Stimulated activated CD4-positive, alpha-beta T cell treated with anti-CD3 and anti-CD28 coated beads, Interleukin-15, amount 100 ng/mL, for 48 hours (primary cell): Measurements from ENCODE around the gene LRRC15.

ENCODE experiments used
- DNase-seq, 2 donors: peaks; one replicate each; pipeline ENCODE4 v3.0.0-alpha.2; 2020; ENCODE audit warnings: low read depth in 2 of 2

LRRC15 gene

DNA sequence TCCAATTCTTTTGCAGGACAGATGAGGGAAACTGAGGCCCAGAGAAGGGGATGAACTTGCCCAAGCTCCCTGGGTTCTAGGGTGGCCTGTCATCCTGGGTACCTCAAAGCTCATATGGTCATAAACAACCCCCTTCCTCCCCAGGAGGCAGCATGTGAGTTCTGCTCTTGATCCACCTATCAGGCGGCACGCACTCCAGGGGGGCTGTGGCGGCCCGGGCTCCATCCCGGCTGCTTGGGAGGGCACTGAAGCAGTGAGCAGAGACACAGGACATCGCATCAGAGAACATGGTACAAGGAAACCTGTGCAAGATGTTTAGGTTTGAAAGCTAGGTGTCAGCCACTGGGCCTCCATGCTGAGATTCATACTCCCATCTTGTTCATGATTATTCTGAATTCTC is 52.6 kb downstream of the LRRC15 start:
- no peak for DNase-seq

DNA sequence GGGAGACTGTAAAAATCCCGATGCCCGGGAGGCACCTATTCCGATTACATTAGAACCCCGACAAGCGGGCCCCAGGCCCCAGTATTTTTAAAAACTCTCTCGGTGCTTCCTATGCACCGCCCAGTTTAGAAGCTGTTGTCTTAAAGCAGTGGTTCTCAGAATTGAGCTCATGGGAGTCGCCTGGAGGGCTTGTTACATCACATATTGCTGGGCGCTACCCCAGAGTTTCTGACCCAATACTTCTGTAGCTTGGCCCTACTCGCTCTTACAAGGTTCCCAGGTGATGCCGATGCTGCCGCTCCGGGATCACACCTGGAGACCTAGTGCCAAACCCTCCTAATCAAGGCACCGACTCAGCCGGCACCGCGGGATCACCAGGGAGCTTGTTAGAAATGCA is 53.6 kb downstream of the LRRC15 start:
- DNase-seq, result no peak

DNA sequence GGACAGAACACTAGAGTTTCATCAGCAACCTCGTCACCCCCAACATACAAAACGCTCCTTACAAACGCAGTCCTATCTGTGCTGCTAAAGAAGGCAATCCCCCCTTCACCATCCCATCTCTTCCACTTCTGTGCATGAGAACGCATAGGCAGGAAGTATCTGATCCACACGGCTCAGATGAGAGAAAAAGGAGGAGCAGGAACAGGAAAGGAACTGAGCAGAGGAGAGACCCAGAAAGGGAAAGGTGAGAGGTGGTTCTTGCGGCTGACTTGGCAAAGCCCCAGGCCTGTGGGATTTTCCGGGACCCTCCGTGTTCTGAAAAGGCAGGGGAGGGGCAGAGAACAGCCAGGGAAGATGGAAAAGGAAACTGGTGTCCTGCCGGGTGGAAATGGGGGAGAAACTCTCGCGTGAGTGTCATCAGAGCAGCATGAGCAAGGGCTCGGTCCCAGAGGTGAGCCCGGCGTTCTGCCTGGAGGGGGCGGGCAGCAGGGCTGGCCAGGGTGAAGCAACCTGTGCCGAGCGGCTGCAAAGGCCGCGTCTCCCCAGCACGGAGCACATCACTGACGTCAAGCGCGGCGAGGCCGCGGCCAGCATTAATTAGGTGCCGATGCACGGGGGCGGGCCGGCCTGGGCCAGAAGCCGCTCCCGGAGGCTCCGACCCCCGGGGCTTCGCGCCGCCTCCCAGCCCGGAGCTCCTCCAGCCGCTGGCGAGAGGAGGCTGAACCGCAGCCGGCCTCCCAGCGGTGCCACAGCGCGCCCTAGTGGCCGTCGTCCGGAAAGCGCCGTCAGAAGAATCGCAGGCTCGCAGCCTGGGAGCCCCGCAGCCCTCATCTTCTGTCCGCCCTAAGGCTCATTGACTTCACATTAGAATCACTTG is 54.2 kb downstream of the LRRC15 start:
- peak; percentile 42 to 75 for DNase-seq

DNA sequence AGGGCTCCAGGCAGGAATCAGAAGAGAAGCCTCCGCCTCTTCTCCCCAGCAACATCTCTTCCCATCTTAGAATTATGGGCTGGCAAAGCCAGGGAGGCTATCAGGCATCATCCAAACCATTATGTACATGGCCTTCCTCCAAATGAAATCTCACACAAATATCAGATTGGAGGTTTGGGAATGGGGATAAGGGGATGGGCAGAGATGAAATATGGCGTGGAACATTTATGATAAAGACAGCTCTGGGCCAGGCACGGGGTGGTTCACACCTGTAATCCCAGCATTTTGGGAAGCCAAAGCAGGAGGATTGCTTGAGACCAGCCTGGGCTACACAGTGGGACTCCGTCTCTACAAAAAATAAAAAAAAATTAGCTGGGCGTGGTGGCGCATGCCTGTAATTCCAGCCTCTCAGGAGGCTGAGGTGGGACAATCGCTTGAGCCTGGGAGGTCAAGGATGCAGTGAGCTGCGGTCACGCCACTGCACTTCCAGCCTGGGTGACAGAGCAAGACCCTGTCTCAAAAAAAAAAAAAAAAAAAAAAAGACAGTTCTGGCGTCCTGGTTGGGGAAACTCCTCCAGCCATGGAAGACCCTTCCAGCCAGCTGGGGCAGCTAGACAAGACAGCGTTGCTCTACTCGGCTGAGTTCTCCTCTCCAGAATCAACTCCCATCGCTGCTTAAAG is 55.0 kb downstream of the LRRC15 start:
- no peak for DNase-seq

DNA sequence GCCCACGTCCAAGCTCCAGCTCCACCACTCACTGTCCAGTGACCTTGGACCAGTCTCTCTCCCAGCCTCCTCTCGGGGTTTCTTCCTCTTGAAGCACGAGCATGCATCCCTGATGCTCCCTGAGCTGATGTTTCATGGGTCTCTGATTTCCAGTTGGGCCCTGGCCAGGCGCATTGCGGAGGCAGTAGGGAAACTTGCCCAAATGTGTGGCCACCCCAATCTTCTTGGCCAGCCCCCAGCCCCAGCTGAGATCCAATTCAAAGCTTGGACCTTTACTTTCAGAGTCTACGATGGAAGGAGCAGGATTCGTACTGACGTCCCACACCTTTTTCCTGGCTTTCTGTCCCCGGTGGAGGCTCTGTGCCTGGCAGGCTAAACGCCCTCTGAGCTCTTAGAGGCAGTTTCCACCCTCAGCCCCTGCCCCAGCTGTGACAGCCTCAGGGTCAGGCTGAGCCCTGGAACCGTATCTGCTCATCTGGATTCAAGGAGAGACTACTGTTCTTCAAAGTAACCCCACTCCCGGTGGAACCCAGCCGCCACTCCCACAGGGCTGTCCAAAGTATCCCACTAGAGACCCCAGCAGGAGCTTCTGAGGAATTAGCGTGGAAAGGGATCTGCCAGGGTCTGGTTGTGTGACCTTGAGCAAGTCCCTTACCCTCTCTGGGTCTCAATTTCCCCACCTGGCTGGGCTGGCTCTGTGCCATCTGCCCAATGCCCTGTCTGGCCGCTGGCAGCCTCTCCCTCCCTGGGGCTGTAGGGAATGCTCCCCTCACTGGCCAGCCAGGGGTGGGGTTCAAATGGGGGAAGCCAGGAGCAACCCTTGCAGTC is 55.8 kb downstream of the LRRC15 start:
- DNase-seq, result no peak

DNA sequence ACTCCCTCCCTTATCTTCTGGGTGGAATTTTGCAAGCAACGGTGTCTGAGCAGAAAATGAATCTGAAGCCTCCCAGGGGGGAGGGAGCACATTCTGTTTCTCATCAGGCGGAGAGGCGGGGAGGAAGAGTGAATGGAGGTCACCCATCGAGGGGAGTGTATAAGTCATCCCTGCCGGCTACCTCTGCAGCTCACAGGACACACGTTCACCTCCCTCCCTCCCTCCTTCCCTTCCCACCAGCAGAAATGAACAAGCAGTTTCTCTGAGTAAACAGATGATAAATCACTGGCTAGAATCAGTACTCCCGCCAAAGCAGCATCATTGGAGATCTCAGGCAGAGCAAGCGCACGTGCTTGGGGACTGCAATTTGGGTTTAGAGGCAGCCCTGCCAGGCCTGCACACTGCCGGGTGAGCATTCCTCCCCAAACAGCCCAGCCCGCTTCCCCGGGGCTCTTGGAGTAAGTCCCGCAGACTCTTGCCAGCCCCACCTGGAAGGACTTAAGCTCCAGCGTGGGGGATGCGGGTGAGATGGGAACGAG is 56.7 kb downstream of the LRRC15 start:
- no peak for DNase-seq

DNA sequence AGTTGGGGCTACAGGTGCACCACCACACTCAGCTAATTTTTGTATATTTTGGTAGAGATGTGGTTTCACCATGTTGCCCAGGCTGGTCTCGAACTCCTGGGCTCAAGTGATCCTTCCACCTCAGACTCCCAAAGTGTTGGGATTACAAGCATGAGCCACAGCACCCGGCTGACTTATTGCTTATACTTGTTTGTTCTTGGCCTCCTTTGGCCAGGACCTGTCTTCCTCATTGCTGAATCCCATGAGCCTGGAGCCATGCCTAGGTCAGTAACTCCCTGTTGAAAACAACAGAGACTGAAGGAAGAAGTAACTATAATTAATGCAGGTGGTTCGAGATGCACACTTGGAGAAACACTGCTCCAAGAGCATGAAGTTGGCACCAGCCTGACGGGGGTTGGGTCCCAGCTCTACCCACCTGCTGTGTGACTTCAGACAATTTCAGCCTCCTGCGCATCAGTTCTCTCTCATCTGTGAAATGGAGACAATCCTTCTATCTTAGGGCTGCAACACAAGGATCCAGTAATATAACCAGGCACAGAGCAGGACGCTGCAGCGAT is 57.3 kb downstream of the LRRC15 start:
- DNase-seq, result no peak

DNA sequence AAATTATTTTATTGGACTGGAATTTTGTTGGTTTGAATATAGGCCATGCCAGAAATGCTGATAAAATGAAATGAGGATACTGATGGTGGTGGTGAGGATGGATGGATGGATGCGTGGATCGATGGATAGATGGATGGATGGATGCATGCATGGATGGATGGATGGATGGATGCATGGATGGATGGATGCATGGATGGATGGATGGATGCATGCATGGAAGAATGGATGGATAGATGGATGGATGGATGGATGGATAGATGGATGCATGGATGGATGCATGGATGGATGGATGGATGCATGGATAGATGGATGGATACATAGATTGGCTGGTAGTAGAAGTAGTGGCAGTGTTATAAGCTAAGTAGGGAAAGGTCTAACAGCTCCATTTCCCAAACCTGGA is 58.5 kb downstream of the LRRC15 start:
- DNase-seq, result no peak

DNA sequence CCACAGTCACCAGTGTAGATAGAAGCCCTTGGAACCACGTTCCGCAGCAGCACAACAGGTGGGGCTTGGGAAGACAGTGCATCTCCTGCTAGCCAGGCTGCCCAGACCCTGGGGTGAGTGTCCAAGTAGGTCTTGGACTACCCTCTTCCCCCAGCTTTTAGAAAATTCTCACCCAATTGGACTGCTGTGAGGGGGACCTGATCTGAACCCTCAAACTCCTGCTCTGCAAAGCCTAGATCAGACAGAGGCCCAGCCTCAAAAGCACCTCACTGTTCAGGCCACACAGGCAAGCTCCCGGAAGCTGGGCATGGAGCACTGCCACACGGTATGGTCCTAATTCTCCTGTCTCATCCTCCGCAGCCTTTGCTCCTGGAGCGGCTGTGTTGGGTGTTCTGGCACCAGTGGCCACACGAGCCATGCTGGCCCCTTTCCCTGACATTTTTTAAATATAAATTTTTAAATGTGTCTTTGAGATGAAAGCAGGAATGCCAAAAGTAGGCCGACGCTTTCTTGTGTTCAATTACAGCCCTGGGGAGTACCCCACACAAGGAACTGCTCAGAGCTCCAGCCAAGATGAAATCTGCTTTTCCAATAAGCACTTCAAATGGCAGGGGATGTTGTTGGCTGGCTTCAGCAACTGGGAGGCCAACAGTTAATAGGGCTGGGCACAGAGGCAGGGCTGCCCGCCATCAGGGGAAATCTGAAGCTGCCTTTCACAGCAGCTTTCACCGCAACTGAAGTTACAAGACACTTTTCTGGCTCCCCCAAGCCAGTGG is 59.3 kb downstream of the LRRC15 start:
- no peak for DNase-seq

DNA sequence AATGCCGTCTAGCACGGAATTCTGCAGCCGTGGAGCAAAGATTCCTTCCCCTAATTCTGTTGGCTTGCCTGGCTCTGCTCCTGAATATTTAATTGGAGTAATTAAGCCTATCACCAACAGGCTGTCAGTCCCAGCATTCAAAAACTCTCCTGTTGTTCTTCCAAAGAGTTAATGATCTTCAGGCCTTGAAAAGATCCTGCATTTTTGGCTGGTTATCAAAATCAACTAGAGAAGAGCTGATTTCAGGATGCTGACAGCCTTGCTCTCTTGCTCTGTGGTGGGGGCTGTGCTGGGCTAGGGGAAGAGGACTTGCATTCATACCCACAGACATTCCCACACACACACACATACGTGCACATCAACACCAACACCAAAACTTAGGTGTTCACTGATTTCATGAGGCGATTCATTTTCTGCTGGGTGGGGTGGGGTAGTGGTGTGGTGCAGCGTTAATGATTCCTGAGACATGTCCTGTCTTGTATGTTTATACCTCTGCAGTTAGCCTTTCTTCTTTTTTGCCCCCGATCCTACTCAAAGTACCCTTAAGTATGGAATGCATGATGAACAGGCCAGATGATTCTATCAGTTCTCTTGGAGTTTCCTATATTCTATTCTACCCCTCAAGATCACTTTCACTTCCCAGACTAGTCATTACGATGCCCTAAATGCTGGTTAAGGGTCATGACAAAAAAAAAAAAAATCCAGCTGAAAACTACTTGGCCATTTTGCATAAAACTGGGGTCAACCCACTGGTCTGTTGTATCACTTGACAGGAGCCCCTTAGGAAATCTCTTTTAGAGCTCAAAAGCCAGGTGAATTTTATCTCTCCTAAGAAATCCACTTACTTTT is 60.7 kb downstream of the LRRC15 start:
- DNase-seq, result no peak

DNA sequence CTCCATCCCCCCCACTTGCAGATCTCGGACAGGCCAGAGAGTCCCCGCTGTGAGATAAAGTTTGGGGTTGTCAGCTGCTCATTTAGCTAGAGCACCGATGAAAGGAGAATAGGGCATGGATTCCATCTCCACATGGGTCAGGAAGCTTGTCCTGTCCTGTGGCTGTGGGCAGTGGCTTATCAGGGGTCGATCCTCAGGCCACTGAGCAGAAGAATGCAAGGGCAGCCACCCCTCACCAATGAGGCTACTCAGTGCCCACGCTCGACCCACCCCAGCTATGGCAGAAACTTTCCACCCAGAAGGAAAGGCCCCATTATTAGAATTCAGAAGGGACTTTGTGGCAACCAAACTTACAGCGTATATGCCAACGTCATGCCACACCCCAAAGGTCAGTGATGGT is 61.7 kb downstream of the LRRC15 start:
- no peak for DNase-seq

DNA sequence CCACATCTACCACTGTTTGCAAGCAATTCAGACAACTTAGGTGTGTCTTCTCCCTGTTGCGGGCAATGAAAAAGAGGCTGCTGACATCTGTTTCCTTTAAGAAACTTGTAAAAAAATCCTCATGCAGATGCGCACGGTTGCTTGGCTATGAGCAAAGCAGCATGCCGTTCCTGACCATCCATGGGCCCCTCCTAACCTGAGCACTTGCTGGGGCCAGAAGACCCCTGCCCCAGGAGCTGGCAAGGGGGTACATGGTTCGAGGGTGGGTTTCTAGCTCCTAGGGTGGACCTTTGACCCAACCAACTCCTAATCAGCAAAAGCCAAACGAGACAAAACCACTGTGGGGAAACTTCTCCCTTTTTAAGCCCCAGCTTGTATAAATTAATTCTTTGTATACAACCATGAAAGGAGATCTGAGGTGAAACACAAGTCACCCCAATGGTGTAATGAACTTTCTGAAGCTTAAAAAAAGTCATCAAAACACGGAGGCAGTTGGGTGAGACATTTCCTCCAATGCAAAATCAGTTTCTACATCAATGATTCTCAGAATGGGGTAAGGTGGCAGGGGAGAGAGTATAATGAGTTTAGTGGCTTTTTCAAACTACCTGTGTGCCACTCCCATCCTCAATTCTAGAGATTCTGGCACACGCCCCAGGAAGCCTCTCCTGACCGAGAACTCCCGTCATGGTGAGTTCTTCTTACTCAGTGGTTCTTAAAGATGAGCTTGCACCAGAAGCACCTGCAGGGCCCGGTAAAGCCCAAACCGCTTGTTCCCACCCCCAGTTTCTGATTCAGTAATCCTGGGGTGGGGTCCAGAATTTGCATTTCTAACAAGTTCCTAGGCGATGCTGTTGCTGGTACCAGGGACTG is 62.5 kb downstream of the LRRC15 start:
- peak in 1 of 2 donors; percentile 27 for DNase-seq

DNA sequence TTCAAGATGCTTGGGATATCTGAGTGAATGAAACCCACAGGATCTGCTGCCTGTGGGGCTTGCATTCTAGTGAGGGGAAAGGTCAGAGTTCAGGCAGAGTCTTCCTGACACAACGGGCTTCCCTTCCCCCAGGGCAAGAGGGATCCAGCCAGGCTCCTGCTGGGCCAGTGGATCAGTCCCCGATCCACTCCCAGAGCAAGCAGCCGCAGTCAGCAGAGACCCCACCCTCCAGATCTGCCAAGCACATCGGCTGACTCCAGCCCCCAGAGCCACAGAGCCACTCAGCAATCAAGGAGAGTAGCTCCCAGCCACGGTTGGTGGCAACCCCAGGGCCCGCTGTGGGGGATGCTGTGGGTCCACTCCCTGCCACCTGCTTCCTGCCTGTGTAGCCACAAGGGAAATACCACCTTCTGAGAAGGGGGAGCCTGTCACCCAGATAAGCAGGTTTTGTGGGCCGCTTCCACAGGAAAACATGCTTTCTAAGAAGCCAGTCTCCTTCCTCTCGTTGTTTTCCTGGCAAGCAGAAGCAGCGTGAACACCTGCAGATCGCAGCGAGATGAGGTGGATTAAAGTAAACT is 63.3 kb downstream of the LRRC15 start:
- DNase-seq, result no peak

DNA sequence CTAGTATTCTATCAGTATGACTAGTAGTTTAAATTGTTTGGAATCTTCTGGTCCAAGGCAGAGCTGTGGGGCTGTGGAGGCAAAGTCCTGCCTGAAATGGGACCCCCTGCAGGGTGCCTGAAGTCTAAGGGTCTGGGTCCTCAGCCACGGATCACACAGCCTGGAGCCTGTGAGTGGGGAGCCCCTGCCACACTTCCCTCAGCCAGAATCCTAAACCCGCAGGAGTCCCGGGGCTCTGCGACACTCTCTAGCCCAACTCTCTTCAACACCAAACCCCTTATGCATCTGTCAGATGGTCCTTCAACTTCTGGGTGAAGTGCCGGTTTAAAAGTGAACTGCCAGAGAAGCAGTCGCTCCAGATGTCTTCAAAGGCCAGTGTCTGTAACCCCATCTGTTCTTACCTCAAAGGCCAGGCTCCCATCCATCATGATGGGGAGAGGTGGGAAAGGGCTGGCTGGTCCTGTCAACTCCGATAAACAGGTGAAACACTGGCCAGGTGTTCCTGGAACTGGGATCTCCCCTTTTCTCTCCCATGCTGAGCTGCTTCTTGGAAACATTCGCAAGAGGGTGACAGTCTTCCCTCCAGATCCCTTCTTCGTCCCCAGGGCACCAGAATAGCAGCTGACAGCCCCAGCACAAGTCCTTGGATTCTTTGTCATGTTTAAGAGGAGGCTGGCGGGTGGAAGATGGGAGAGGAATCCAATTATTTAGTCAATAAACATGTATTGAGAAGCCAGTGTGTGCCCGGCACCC is 64.0 kb downstream of the LRRC15 start:
- DNase-seq, result no peak
